ENCODE data around the gene TUBB4B.
A peak's percentile ranks its signal among the peaks of the same experiment; 100 is the strongest.

TUBB4B gene

DNA sequence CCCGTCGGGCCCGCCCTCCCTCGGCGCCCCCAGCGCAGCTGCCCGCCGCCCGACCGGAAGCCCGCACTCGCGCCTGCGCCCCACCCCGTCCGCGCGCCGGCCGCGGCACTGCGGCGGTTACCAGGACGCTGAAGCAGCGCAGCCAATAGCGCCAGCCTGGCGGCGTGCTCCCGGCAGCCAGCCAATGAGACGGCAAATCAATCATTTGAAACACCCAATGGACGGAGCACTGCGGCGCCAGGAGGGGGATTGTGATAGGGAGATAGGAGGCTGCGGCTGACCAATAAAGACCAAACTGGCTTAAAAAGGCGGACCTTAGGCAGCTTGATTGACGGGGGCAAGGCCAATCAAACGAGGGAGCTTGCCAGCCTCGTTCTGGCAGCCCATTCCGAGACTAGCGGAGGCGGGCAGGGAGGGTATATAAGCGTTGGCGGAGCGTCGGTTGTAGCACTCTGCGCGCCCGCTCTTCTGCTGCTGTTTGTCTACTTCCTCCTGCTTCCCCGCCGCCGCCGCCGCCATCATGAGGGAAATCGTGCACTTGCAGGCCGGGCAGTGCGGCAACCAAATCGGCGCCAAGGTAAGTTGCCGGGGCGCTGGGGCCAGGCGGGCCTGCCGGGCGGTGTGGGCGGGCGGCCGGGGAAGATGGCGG is at the start of gene TUBB4B:
TSS of gene TUBB4B (plus strand) at position 447 of the 649 bp plus-strand sequence. CDS start at position 521, 74 bp downstream.
- peak; percentile 99 for DNase-seq

DNA sequence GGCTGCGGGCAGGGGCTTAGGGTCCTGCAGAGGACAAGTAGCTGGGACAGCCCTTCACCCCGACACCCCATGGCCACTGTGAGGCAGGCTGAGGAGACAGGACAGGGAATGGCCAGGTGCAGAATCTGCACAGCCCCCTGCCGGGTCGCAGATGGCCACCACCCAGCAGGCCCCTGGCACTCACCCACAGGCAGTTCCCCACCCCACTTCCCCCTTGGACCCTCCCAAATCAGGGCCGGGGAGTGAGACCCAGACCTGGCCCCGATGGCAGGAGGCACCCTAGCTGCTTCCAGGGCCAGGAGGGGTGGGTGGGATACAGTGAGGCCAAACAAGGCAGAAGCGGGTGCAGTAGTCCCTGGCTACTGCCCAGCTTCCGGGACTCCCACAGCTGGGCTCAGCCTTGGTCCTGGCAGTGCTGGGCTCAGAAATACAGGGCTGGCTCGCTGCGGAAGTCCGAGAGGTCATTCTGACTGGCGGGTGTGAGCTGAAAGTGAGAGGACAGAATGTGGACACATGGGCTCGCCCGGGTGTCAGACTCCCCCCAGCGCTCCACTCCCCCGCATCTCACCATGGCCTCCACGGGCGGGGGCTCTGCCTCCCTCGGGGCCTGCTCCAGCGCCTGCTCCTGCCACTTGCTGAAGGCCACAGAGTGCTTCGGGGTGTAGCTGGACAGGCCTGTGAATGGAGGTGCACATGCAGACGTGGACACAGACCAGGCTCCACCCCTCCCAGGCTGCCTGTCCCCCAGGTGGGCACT is 49.2 kb upstream of the TUBB4B start:
- DNase-seq, result no peak

DNA sequence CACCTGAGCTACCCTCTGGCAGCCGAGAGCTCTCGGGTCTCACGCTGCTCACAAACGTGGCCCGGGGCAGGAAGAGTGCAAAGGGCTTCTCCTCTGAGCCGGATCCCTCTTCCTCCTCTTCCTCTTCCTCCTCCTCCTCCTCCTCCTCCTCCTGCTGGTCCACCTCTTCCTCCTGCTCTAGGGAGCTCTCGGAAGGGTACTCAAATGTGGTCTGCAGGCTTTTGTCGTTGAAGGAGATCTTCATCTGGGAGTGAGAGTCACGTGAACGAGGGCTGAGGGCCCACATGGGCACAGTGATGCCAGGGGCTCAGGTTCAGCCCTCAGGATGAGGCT is 48.7 kb upstream of the TUBB4B start:
- no peak for DNase-seq

DNA sequence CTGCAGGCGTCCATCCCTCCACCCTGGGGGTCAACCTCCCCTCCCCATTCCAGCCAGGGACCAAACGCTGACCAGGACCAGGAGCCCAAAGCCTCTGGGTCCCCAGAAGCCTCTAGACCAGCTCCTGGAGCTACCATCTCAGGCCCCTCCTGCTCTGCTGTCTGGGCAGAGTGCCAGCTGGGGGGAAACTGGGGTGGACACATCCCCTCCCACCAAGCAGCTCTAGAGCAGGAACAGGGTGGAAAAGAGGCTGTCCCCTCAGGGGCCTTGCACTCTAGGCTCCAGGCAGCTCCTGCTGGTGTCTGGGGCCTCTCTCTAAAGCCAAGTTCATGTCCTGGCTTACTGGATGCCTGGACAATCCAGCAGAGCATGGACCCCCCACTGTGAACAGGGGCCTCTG is 48.2 kb upstream of the TUBB4B start:
- DNase-seq, result no peak

DNA sequence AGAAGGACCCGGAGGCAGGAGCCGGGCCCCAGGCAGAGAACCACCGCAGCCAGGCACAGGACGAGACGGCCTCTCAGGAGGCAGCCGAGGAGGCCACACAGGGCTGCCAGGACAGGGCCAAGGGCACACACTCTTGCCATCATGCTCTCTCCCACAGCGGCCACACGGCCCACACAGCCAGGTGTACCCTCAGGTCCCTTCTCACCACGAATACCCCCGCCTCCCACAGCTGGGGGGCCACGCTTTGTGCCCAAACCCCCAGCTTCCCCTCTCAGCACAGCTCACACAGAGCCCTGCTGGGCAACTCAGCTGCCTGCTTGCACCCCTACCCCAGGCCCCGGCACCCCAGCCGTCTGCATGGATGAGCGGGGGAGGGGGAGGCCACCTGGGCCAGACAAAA is 47.3 kb upstream of the TUBB4B start:
- no peak for DNase-seq

GRCh38 chr9:137194388-137194787 is 46.7 kb upstream of the TUBB4B start:
- DNase-seq, result no peak

DNA sequence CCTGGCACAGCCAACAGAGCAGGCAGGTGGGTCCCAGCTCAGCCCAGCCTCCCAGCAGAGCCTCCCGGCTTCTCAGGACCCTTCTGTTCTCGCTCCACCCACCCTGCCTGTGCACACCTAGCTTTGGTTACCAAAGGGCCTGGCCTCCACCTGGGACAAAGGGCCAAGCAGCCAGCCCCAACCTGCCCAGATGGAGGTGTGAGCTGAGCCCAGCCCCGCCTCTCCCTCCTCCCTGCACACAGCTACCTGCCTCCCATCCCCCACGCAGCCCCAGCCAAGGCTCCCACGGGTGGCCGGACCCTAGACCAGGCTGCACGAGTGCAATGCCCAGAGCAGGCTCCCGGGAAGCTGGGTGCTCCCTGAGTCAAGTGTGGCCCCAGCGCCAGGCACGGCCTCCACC is 46.2 kb upstream of the TUBB4B start:
- DNase-seq, result peak; percentile 22

- peak; percentile 75 for DNase-seq
Measured at GRCh38 chr9:137195525-137196220, 45.4 kb upstream of the TUBB4B start.

DNA sequence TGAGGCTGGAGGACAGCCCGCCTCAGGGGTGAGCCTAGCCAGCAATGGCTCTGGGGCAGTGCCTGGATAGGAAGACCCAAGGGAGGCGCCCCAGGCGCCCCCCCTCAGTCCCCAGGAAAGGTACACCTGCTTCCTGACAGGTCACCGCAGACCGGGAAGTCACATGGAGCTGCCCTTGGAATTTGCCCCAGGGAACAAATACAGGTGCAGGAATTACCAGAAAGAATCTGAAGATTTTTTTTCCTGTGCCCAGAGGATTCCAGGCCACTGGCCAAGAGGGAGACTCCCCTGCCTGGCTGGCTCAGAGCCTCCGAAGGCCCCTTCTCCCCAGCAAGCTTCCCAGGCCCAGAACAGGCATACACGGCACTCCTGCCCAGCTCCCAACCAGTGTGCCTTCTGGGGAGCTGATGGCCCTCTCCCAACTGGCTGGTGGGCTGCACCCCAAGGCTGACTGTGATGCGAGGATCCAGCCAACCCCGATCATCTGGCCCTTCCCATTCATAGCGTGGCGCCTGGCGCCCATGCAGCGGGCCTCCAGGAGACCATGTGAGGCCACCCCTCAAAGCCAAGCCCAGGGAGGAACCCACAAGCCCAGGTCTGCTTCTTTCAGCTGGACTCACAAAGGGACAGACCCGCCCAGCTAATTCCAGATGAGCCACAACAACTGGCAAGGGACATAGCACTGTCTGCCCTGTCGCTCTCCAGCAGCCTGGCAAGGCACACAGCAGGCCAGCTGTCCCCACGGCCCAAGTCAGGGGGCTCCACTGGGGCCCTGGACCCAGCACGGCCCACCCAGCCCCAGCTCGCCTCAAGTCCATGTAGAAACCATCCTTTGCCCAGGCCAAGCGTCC is 42.8 kb upstream of the TUBB4B start:
- DNase-seq, result no peak

DNA sequence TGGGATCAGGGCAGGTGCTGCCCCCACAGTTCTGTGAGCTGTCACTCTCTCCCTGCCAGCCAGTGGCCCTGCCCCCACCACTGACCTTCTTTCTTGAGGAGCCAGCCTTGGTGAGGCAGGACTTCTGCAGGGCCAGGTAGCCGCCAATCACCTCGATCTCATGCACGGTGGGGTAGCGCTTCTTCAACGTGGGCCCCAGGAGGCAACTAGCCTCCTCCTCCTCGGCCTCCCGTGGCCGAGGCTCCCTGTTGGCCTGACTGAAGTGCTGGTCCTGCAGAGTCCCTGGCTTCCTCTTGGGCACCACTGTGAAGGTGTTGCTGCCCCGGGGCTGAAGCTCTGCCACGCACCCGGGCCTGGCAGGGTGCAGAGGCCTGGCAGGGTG is 42.2 kb upstream of the TUBB4B start:
- DNase-seq, result no peak

DNA sequence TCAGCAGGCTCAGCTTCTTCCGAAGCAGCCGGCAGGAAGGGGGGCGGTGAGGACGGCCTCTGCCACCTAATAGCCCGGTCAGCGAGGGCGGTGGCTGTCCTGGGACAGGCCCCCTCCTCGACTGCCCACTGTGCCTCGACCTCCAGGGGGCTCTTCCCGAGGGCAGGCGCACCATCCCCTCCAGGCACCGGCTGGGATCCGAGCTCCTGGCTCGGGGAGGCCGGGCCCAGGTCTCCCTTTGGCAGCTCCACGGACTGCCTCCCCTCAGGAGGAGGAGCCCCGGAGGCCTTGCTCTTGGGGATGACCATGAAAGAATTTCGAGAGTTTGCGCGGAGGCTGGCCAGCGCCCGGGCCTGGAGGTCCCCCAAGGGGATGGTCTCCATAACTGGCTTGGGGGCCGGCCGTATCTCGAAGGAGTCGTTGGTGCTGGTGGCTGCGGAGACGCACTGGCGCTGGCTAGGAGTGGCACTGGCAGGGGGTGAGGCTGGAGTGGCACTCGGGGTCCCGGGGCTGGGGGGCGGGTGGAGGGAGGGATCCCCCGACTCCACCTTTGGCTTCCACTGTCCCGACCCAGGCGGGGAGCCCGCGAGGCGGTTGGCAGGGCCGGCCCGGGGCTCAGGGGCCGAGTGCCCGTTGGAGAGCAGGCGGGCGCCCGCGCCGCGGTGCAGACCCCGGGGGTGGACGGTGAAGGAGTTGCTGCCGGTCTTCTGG is 41.5 kb upstream of the TUBB4B start:
- DNase-seq, result no peak

DNA sequence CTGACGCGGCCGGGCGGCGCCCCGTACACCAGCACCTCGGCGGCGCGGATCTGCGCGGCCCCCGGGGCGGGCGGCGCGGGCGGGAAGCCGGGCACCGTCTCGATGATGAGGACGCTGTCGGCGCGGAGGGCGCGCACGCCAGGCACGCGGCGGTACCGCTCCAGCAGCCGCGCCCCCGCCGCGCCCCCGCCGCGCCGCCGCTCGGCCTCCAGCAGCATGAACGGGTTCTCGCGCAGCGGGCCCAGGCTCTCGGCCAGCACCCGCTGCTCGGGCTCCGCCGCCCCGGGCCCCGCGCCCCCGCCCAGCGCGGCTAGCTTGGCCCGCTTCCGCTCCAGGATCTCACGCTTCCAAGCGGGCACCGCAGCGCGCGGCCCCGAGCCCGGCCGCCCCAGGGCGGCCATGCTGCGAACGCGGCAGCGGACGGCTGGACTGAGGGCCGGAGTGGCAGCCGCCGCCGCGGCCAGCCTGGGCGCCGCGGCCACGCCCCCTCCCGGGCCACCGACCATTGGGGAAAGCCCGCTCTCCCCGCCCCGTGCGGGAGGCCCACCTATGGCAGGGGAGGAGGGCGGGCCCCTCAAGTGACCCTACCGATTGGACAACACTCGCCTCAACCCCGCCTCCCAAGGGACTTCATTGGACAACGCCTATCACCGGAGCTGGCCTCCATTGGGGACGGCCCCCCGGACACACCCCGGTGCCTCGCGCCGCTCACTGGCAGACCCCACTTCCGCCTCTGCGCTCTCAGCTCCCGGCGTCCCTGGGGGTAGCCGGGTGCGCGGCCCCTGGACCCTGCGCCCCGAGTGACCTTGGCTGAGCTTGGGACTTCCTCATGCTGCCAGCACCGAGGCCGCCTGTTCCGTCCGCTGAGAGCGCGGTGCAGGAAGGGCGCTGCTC is 40.5 kb upstream of the TUBB4B start, which contains the start of gene TPRN:
TSS of gene TPRN (minus strand) at position 431 of the 894 bp plus-strand sequence. CDS start at position 401, 30 bp downstream.
- DNase-seq, result peak; percentile 95

DNA sequence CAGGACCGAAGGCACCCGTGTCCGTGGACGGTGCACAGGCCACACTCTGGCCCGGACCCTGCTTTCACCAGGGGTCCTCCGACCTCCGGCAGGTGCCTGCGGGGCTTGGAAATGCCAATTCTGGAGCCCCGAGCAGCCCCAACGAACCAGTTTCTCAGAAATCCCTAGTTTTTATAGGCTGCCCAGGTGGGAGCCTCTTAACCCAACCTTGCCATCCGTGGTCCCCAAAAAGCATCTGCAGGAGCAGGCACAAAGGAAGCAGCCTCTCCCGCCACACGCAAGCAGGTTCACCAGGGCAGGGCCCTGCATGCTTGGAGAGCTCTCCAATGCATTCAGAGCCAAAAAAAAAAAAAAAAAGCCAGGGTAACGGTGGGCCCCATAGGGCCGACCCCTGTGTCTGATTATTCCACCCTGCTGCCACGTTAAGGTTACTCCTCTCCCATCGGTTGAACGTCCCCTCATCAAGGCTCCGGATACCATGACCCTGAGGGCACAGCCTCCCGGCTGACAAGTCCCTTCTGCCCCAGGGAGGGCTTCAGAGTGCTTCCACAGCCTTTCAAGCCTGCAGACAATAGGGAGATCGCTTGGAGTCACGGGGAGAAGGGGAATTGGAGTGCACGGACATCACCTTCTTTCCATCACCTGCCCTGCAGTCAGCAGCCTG is 39.8 kb upstream of the TUBB4B start:
- no peak for DNase-seq

GRCh38 chr9:137202966-137203365 is 38.1 kb upstream of the TUBB4B start:
- DNase-seq, result no peak

DNA sequence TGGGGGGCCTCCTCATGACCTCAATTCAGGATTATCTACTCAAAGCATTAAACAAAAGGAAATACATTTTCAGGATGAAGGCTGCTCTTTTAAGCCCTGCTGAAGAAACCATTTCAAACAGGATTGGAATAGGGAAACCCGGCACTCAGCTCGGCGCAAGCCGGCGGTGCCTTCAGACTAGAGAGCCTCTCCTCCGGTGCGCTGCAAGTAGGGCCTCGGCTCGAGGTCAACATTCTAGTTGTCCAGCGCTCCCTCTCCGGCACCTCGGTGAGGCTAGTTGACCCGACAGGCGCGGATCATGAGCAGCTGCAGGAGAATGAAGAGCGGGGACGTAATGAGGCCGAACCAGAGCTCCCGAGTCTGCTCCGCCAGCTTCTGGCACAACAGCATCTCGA is 36.4 kb upstream of the TUBB4B start:
- DNase-seq, result no peak

- DNase-seq, result peak; percentile 20
Measured at GRCh38 chr9:137205126-137206069, 35.7 kb upstream of the TUBB4B start, which contains the start of the genes NDOR1 and TMEM203. Gene NDOR1, plus strand, starts transcription at chr9:137205700. Its CDS starts 78 bp downstream, at chr9:137205778. Gene TMEM203, minus strand, starts transcription at chr9:137205648. Its CDS starts 234 bp downstream, at chr9:137205414.

- no peak for DNase-seq
Measured at GRCh38 chr9:137206602-137207001, 34.5 kb upstream of the TUBB4B start.

DNA sequence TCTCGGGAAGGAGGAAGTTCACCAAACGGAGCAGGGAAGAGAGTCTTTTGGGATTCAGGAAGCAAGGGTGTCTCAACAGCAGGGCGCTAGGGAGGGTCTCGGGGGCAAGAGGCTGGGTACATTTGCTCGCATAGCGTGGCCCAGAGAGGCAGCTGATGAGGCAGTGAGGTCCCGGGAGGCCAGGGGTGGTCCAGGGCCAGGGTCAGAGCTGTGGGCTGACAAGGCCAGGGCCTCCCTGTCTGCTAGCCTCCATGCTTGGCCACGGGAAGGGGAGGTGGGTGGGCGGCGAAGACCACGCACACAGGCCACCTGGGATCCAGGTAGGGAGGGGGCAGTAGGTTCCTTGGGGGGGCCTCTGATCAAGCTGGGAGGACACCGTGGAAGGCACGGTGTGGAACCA is 29.6 kb upstream of the TUBB4B start:
- DNase-seq, result no peak

GRCh38 chr9:137212520-137212919 is 28.6 kb upstream of the TUBB4B start:
- no peak for DNase-seq

Data from NCI-H1436 treated with DMSO at 0.1 percent for 48 hours (cell line).